Measurements from ENCODE around the gene CUL2. TPM values are rescaled to one million over a fixed set of nuclear protein-coding genes. Genes with fewer than 3 reads are reported as not detected.

Gene CUL2
- total RNA-seq, 1 donor from 2014 or later: 18.7 TPM

- H3K27ac ChIP-seq: no peak overlapping the region
- DNase-seq (ENCODE audit: extremely low spot score in 2 of 2): no peak
- H3K27me3 ChIP-seq: no peaks in the 10 kb centered on the region
- no peaks in the 10 kb centered on the region for H3K9me3 ChIP-seq
- no peak for TF ChIP-seq CTCF (IDR thresholded peaks at IDR 0.05)
- peaks cover 0 to 20% of the 10 kb centered on the region in 2 donors for H3K36me3 ChIP-seq
- H3K4me1 ChIP-seq: no peaks in the 10 kb centered on the region
- no peak overlapping the region for H3K4me3 ChIP-seq
- intact Hi-C loops (cut with DNase I): no loop called here
Observed at GRCh38 chr10:35005868-35006267, 84.3 kb downstream of the CUL2 start.

DNA sequence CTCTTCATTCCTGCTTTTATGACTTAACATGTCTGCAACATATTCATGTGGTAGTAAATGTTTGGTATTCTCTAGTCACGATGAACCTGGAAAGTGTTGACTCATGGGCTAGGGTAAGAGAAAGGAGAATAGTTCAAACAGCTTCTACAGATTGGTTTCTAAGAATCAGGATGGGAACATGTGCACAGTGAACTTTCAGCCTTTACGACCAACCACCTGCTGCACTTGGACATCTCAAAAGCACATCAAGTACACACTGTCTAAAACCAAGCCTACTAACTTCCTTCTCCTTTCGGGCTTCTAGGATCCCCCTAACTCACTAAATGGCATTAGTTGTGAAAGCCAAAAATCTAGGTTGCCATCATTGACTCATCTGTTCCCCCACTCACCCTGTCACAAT is 85.5 kb downstream of the CUL2 start:
- Histone ChIP-seq H3K36me3 (peaks cover 0 to 9% of the 10 kb centered on the region in 2 donors), H3K27ac (no peak overlapping the region), H3K4me3 (no peak overlapping the region), H3K27me3 (no peaks in the 10 kb centered on the region), H3K4me1 (no peaks in the 10 kb centered on the region), H3K9me3 (no peaks in the 10 kb centered on the region)
- no peak for DNase-seq (ENCODE audit: extremely low spot score in 2 of 2)
- intact Hi-C loops (cut with DNase I): no loop called here
- TF ChIP-seq CTCF (IDR thresholded peaks at IDR 0.05) (no peak), POLR2A (IDR thresholded peaks at IDR 0.05) (no peak), POLR2AphosphoS5 (IDR thresholded peaks at IDR 0.05; ENCODE audit: insufficient read depth in 1 of 2, low read depth in 1 of 2) (no peak)

GRCh38 chr10:35003906-35004305 is 86.2 kb downstream of the CUL2 start:
- DNase-seq (ENCODE audit: extremely low spot score in 2 of 2): no peak
- Histone ChIP-seq H3K9me3 (no peaks in the 10 kb centered on the region), H3K27me3 (no peaks in the 10 kb centered on the region), H3K4me1 (no peaks in the 10 kb centered on the region), H3K4me3 (no peak overlapping the region), H3K36me3 (peaks cover 0 to 5% of the 10 kb centered on the region in 2 donors), H3K27ac (no peak overlapping the region)
- intact Hi-C loops (cut with DNase I): no loop called here
- TF ChIP-seq CTCF (IDR thresholded peaks at IDR 0.05): no peak
- no peak for TF ChIP-seq POLR2AphosphoS5 (IDR thresholded peaks at IDR 0.05; ENCODE audit: insufficient read depth in 1 of 2, low read depth in 1 of 2)
- TF ChIP-seq POLR2A (IDR thresholded peaks at IDR 0.05): no peak

GRCh38 chr10:35000936-35001335 is 89.2 kb downstream of the CUL2 start:
- Histone ChIP-seq H3K36me3 (no peaks in the 10 kb centered on the region), H3K27ac (no peak overlapping the region), H3K9me3 (no peaks in the 10 kb centered on the region), H3K4me1 (no peaks in the 10 kb centered on the region), H3K4me3 (no peak overlapping the region), H3K27me3 (no peaks in the 10 kb centered on the region)
- no peak for DNase-seq (ENCODE audit: extremely low spot score in 2 of 2)
- no peak for TF ChIP-seq CTCF (IDR thresholded peaks at IDR 0.05)
- no peak for TF ChIP-seq POLR2A (IDR thresholded peaks at IDR 0.05)
- no peak for TF ChIP-seq POLR2AphosphoS5 (IDR thresholded peaks at IDR 0.05; ENCODE audit: insufficient read depth in 1 of 2, low read depth in 1 of 2)
- intact Hi-C loops (cut with DNase I): no loop called here

- TF ChIP-seq POLR2AphosphoS5 (IDR thresholded peaks at IDR 0.05; ENCODE audit: insufficient read depth in 1 of 2, low read depth in 1 of 2) (no peak), CTCF (IDR thresholded peaks at IDR 0.05) (no peak), POLR2A (IDR thresholded peaks at IDR 0.05) (no peak)
- DNase-seq (ENCODE audit: extremely low spot score in 2 of 2): no peak
- Histone ChIP-seq H3K36me3 (no peaks in the 10 kb centered on the region), H3K27me3 (no peaks in the 10 kb centered on the region), H3K27ac (no peak overlapping the region), H3K9me3 (no peaks in the 10 kb centered on the region), H3K4me1 (no peaks in the 10 kb centered on the region), H3K4me3 (no peak overlapping the region)
- intact Hi-C loops (cut with DNase I): no loop called here
Observed at GRCh38 chr10:34999532-34999931, 90.6 kb downstream of the CUL2 start.
